Fibroblast of villous mesenchyme (primary cell): ENCODE measurements around the gene C11orf16. TPM values are rescaled to one million over a fixed set of nuclear protein-coding genes. Genes with fewer than 3 reads are reported as not detected.

Experiments used
- DNase-seq: peaks from one replicate; pipeline ENCODE4 v3.0.0-alpha.2; 2010; ENCODE audit warnings: low read depth
- H3K4me3 ChIP-seq: 2 replicates; pipeline ENCODE4 v1.5.1; 2011; ENCODE audit warnings: low read depth, mild to moderate bottlenecking, low read length
- total RNA-seq: library from RNA; depleted of rRNA; stranded (reverse); fragments of >200 nt; gene quantifications from 2 replicates; pipeline ENCODE4 v1.2.3, GENCODE V29; 2012
- TF ChIP-seq, protein P1 (sequence below): IDR thresholded peaks from 2 replicates; pipeline ENCODE4 v1.5.1; 2012; ENCODE audit warnings: low read depth, mild to moderate bottlenecking, low read length; ENCODE audit not compliant: insufficient read depth

The C11orf16 gene
- total RNA-seq, 1 donor, result not detected

DNA sequence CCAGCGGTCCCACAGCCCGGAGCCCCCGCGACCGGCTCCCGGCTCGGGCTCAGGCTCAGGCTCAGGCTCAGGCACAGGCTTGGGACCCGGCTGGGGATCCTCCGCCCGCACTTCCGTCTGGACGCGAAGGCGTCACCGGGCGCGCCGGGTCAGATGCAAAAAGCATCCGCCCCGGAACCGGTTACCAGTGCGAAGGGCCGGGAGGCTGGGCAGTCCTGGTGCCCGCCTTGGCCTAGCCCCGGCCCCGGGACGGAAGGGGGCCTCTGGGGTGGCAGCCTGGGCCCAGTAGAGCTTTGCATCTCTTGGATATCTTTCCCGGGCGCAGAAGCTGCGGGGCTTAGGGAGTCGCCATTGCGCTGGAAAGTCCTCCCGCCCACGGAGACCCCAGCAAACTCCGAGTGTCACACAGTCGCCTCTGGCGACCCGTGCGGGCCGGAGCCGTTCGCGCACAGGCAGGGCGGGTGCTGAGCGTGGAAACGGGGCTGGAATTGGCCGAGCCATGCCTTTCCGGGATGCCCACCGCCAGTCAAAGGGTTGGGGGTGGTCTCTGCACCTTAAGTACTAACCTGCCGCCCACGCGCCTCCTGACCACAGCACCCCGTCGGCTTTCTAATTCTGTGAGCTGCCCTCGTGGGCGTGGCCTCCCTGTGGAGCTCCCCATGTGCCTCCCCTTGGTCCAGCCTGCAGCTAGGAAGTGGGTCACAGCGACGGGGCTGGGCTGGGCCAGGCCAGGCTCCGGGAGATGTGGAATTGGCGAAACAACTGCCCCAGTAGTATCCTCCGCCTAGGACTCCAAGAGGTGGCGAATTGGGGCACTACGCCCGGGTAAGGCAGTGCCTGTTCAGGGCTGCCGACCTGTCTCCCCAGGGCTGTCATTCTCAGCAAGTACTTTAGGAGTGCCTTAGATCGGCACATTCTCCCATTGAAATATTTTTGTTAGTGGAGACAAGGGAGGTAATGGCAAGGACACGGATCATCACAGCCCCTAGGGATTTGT lies 31.9 kb upstream of the C11orf16 start, which contains the start of gene TMEM9B:
TSS of gene TMEM9B (minus strand) at position 119 of the 997 bp plus-strand sequence. CDS start 129 bp downstream, outside the sequence.
- peak within 1 kb of the TSS; percentile 95 for H3K4me3 ChIP-seq
- DNase-seq, result peak; percentile 86
- TF ChIP-seq, protein P1, sequence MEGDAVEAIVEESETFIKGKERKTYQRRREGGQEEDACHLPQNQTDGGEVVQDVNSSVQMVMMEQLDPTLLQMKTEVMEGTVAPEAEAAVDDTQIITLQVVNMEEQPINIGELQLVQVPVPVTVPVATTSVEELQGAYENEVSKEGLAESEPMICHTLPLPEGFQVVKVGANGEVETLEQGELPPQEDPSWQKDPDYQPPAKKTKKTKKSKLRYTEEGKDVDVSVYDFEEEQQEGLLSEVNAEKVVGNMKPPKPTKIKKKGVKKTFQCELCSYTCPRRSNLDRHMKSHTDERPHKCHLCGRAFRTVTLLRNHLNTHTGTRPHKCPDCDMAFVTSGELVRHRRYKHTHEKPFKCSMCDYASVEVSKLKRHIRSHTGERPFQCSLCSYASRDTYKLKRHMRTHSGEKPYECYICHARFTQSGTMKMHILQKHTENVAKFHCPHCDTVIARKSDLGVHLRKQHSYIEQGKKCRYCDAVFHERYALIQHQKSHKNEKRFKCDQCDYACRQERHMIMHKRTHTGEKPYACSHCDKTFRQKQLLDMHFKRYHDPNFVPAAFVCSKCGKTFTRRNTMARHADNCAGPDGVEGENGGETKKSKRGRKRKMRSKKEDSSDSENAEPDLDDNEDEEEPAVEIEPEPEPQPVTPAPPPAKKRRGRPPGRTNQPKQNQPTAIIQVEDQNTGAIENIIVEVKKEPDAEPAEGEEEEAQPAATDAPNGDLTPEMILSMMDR, result no peak

DNA sequence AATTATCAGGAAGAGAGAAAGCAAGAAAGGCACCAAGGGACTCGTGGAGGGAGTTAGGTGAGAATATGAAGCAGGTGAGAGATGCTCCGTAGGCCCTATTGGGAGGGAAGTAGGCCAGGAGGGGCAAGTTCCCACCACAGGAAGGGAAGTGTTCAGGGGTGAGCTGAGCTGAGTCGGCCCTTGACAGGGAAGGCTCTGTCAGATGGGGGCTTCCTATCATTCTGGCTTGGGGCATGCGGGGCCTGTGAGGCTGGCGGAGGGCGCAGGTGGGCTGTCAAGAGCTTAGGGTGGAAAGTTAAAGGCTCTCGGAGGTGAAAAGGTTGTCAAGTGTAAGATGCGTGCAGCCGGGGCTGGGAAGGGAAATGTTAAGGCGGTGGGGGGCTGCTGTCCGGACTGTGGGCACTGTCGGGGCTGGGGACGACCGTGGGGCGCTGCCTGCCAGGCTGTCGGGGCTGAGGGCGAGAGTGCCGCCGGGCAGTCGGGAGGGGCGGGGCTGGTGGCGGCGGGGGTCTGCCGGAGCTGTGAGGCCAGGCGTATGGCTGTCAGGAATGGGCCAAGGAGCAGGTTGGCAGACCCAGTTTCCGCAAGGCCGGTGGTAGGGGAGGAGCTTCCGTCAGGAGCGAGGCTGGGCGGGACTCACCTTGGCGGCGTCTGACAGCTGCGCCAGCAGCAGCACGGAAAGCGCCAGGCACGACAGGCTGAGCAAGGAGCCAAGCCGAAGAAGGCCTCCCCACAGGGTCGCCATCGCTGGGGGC lies 31.0 kb upstream of the C11orf16 start:
- no peak for DNase-seq
- peak overlapping the region; percentile 95 for H3K4me3 ChIP-seq
- TF ChIP-seq, protein P1, result no peak

DNA sequence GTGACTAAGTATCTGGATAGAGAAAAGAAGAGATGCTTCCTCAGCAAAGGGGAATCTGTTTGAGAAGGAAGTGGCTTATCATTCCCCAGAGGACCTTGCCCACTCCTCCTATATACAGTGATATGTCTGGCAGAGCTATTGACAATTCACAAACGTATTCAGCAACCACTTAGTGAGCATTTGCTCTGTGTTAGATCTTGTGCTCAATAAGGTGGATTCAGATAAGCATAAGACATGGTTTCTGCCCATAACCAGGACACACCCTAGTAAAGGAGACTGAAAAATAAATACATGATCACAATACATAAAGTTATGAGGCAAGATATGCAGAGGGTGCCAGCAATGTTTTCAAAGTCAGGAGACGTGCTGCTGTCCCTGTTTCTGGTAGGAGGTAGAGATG lies 30.1 kb upstream of the C11orf16 start:
- peak overlapping the region; percentile 95 for H3K4me3 ChIP-seq
- DNase-seq, result peak; percentile 2
- TF ChIP-seq, protein P1, result no peak

DNA sequence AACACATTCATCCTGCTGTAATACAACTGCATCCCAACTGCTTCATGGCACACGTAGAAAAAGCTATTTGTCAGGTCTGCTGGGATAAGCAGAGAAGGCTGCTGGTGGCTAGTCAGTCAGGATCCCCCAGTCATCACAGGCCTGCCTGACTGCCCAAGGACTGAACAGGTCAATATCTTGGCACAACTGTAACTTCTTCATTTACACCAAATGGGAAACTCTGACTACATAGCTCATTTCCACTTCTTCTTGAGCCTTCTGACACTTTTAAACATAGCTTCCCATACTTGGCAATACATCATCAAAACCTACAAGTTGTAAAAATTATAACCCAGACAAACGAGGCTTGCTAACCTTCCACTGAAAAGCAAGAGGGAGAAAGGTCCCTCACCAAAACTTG lies 28.7 kb upstream of the C11orf16 start:
- DNase-seq, result no peak
- H3K4me3 ChIP-seq, result no peak overlapping the region
- TF ChIP-seq, protein P1, result no peak

DNA sequence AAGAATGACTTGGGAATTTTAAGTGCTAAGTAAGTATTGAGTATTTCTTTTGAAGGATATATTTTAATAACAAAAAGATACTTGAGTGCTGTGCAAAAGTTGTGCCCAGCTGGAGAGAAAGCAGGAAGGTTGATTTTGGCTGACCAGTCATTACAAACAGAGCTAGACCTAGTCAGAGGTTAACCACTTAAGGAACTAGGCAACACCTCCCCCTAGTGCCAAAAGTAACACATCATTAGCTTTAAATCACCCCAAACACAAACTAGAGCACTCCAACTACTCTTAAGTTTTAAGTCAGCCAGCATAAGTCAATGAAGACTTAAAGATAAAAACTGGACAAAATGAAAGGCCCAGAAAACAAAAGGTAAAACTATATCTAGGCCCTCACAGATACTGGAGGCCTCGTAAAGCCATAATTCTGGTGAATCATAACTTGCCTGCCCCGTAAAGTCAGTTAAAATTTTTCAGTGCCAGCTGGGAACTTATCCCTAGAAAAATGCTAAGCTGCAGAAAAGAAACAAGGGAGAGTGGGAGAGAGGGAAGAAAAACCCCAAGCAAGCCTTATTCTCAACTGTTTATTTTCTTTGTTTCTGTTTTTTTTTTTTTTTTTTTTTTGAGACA lies 26.9 kb upstream of the C11orf16 start:
- H3K4me3 ChIP-seq, result no peak overlapping the region
- TF ChIP-seq, protein P1, result peak; percentile 72

DNA sequence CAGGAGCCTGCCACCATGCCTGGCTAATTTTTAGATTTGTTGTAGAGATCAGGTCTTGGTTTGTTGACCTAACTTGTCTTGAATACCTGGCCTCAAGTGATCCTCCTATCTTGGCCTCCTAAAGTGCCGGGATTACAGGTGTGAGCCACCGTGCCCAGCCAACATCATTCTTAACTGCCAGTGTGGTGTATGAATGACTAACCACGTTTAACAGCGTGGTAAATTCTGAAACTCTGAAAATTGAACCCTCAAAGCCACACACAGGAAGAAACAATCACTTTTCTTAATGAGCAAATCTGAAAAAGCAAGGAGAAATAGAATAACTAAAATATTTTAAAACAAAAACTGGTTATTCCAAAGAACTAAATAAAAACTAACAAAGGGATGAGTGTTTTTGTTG lies 24.1 kb upstream of the C11orf16 start:
- no peak for DNase-seq
- TF ChIP-seq, protein P1, result no peak
- no peak overlapping the region for H3K4me3 ChIP-seq

More for the DNA sequence above, 26.9 kb upstream of the C11orf16 start:
- peak; percentile 90 for DNase-seq
